ENCODE measurements around the gene FBXL16. TPM values are rescaled to one million over a fixed set of nuclear protein-coding genes. Genes with fewer than 3 reads are reported as not detected.

The FBXL16 gene
- total and polyA plus RNA-seq, 9 of the 15 experiments (the other 6 are each of a cell fraction or from before 2014, with no cell fraction given): 0.21 to 8.2 (median 1.7) TPM

DNA sequence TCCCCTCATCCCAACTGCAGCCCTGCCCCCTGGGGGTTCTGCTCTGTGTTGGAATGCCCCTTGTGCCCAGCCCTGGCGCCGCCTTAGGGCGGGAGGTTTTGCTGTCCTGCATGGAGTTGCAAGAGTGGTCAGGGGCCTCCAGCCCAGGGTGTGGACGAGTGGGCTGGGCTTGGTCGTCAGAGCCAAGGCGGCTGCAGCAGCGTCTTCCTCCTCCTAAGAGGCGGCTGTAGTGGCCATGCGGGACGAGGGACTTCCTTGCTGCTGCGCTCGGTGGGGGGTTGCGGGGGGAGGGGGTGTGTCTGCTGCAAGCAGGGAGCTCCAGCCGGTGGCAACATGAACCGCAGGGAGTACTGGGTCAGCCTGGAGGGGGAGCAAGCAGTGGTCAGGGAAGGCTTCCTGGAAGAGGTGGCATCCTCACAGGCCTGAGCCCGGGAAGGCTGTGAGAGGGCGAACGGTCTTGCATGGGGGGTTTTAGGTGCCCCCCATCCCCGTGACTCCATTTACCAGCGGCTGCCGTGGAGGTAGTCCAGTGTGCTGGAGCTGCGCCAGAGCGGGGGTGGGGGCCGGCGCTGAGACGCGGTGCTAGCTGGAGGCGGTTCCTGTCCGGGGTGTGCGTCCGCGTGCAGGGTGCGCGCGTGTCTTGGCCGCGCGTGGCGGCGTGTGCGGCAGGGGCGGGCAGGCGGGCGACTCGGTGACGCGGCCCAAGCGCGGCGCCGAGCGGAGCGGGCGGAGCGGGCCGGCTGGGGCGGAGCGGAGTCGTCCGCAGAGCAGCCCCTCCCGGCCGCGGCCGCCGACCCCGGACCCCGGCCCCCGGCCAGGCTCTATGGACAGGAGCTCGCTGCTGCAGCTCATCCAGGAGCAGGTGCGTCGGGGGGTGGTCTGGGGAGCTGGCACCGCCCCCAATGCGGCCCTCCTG is 30.4 kb downstream of the FBXL16 start, which contains the start of gene RHBDL1 (continued):
- TF ChIP-seq TSC22D4 (tag; IDR thresholded peaks at IDR 0.05) (no peak), FOS (IDR thresholded peaks at IDR 0.05; ENCODE audit: extremely low read depth, insufficient read length) (no peak), BRD9 (IDR thresholded peaks at IDR 0.05; ENCODE audit: low read depth, partially characterized antibody) (no peak), ZNF76 (CRISPR knock-in tag; IDR thresholded peaks at IDR 0.05; ENCODE audit: borderline replicate concordance) (no peak), SOX6 (IDR thresholded peaks at IDR 0.05) (0 out of 2 replicates have a peak, but pooled peaks have one; percentile 19), PHB (CRISPR knock-in tag; IDR thresholded peaks at IDR 0.05) (no peak), MYNN (IDR thresholded peaks at IDR 0.05) (peak; percentile 29; the same call in 1 of the 2 replicates), MYNN (CRISPR knock-in tag; IDR thresholded peaks at IDR 0.05) (no peak)
- TF ChIP-seq, protein P1, sequence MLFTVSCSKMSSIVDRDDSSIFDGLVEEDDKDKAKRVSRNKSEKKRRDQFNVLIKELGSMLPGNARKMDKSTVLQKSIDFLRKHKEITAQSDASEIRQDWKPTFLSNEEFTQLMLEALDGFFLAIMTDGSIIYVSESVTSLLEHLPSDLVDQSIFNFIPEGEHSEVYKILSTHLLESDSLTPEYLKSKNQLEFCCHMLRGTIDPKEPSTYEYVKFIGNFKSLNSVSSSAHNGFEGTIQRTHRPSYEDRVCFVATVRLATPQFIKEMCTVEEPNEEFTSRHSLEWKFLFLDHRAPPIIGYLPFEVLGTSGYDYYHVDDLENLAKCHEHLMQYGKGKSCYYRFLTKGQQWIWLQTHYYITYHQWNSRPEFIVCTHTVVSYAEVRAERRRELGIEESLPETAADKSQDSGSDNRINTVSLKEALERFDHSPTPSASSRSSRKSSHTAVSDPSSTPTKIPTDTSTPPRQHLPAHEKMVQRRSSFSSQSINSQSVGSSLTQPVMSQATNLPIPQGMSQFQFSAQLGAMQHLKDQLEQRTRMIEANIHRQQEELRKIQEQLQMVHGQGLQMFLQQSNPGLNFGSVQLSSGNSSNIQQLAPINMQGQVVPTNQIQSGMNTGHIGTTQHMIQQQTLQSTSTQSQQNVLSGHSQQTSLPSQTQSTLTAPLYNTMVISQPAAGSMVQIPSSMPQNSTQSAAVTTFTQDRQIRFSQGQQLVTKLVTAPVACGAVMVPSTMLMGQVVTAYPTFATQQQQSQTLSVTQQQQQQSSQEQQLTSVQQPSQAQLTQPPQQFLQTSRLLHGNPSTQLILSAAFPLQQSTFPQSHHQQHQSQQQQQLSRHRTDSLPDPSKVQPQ (CRISPR knock-in tag; IDR thresholded peaks at IDR 0.05; ENCODE audit: borderline replicate concordance): no peak
- TF ChIP-seq, protein P2, sequence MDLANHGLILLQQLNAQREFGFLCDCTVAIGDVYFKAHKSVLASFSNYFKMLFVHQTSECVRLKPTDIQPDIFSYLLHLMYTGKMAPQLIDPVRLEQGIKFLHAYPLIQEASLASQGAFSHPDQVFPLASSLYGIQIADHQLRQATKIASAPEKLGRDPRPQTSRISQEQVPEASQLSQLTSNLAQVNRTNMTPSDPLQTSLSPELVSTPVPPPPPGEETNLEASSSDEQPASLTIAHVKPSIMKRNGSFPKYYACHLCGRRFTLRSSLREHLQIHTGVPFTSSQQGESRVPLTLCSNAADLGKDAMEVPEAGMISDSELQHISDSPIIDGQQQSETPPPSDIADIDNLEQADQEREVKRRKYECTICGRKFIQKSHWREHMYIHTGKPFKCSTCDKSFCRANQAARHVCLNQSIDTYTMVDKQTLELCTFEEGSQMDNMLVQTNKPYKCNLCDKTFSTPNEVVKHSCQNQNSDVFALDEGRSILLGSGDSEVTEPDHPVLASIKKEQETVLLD (IDR thresholded peaks at IDR 0.05): peak; percentile 53; the same call in 1 of the 2 replicates
- TF ChIP-seq, protein P3, sequence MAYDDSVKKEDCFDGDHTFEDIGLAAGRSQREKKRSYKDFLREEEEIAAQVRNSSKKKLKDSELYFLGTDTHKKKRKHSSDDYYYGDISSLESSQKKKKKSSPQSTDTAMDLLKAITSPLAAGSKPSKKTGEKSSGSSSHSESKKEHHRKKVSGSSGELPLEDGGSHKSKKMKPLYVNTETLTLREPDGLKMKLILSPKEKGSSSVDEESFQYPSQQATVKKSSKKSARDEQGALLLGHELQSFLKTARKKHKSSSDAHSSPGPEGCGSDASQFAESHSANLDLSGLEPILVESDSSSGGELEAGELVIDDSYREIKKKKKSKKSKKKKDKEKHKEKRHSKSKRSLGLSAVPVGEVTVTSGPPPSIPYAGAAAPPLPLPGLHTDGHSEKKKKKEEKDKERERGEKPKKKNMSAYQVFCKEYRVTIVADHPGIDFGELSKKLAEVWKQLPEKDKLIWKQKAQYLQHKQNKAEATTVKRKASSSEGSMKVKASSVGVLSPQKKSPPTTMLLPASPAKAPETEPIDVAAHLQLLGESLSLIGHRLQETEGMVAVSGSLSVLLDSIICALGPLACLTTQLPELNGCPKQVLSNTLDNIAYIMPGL (CRISPR knock-in tag; IDR thresholded peaks at IDR 0.05): no peak
- TF ChIP-seq, protein P4, sequence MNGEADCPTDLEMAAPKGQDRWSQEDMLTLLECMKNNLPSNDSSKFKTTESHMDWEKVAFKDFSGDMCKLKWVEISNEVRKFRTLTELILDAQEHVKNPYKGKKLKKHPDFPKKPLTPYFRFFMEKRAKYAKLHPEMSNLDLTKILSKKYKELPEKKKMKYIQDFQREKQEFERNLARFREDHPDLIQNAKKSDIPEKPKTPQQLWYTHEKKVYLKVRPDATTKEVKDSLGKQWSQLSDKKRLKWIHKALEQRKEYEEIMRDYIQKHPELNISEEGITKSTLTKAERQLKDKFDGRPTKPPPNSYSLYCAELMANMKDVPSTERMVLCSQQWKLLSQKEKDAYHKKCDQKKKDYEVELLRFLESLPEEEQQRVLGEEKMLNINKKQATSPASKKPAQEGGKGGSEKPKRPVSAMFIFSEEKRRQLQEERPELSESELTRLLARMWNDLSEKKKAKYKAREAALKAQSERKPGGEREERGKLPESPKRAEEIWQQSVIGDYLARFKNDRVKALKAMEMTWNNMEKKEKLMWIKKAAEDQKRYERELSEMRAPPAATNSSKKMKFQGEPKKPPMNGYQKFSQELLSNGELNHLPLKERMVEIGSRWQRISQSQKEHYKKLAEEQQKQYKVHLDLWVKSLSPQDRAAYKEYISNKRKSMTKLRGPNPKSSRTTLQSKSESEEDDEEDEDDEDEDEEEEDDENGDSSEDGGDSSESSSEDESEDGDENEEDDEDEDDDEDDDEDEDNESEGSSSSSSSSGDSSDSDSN (IDR thresholded peaks at IDR 0.05; ENCODE audit: borderline replicate concordance in 1 of 2, low read depth in 2 of 2, low read length in 2 of 2): peak in 1 of 2 experiments; percentile 61; a peak in 1 of 4 replicates
- TF ChIP-seq, protein P5, sequence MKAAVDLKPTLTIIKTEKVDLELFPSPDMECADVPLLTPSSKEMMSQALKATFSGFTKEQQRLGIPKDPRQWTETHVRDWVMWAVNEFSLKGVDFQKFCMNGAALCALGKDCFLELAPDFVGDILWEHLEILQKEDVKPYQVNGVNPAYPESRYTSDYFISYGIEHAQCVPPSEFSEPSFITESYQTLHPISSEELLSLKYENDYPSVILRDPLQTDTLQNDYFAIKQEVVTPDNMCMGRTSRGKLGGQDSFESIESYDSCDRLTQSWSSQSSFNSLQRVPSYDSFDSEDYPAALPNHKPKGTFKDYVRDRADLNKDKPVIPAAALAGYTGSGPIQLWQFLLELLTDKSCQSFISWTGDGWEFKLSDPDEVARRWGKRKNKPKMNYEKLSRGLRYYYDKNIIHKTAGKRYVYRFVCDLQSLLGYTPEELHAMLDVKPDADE (conservative IDR thresholded peaks at IDR 0.05; ENCODE audit: control insufficient read depth, low read depth, low read length): no peak

All from K562 (cell line).